Upper lobe of left lung (tissue), 4 donors: ENCODE measurements around the gene AFAP1L2.

Experiments used
- EP300 ChIP-seq, 4 donors: sonication (generic); formaldehyde crosslinking; IDR thresholded peaks; one replicate each; pipeline ENCODE4 v1.5.1; 2017; ENCODE audit warnings: antibody characterized with exemption in 4 of 4, control low read depth in 2 of 4
- TF ChIP-seq, protein P1 (sequence below), 6 experiments: fragments of 450-650 bp in 4 of 6; fragments of 200-600 bp in 2 of 6; sonication (generic) in 2 of 6; IDR thresholded peaks; one replicate each; pipeline ENCODE4 v1.5.1; 2016 to 2019; ENCODE audit warnings: antibody characterized with exemption in 6 of 6

DNA sequence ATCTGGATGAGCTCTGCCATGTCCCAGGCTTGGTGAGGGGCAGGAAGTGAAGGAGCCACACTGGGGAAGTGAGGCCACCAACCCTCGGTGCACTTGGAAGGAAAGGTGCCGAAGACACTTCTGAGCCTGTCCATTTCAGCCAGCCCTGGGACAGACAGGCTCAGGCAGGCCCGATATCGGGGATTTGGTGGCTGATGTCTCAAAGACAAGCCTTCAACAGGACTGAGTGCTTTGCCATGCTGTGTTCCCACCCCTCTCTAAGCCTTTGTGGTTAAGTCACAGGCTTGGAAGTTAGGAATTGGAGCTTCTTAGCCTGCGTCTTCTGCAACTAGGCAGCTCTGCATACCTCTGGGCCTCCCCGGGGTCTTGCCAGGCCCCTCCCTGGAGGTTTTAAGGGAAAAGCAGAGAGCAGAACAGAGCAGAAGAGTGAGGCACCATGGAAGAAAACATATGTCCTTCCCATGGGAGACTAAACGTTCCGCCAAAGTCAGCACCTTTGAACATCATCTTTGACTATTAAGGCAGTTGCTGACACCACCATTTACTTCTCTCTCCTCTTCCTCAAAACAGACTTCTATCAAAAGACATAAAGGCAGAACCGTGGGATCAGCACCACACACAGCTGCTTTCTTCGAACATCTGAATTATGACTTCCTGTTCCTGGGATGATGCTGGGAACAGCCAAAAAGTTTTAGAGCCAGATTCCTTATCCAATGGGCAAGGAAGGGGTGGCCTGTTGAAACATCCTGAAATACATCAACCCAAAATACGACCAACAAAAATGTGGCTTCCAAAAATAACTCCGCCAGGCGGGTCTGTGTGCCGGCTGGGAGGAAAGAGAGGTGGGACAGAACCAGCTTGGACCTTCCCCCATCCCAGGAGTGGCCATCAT lies 71.8 kb downstream of the AFAP1L2 start:
- TF ChIP-seq, protein P1, sequence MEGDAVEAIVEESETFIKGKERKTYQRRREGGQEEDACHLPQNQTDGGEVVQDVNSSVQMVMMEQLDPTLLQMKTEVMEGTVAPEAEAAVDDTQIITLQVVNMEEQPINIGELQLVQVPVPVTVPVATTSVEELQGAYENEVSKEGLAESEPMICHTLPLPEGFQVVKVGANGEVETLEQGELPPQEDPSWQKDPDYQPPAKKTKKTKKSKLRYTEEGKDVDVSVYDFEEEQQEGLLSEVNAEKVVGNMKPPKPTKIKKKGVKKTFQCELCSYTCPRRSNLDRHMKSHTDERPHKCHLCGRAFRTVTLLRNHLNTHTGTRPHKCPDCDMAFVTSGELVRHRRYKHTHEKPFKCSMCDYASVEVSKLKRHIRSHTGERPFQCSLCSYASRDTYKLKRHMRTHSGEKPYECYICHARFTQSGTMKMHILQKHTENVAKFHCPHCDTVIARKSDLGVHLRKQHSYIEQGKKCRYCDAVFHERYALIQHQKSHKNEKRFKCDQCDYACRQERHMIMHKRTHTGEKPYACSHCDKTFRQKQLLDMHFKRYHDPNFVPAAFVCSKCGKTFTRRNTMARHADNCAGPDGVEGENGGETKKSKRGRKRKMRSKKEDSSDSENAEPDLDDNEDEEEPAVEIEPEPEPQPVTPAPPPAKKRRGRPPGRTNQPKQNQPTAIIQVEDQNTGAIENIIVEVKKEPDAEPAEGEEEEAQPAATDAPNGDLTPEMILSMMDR (IDR thresholded peaks at IDR 0.05), result no peak
- TF ChIP-seq EP300 (IDR thresholded peaks at IDR 0.05), result no peak
